Prostate gland (tissue), 2 donors: Measurements from ENCODE around the gene AMOT. TPM values are rescaled to one million over a fixed set of nuclear protein-coding genes. Genes with fewer than 3 reads are reported as not detected.
A peak's percentile ranks its signal among the peaks of the same experiment; 100 is the strongest.

ENCODE experiments used
- DNase-seq: peaks from one replicate; pipeline ENCODE4 v3.0.0-alpha.2; 2019; ENCODE audit warnings: low spot score
- H3K27ac ChIP-seq, 2 donors: fragments of 200-600 bp; sonication (generic); 2 replicates each; pipeline ENCODE4 v1.5.1; 2017 to 2019
- H3K27me3 ChIP-seq: fragments of 200-600 bp; sonication (generic); replicated peaks from 2 replicates; pipeline ENCODE4 v1.5.1; 2019; ENCODE audit not compliant: insufficient read depth
- H3K36me3 ChIP-seq, 2 donors: fragments of 200-600 bp; sonication (generic); 1 replicate in 1 of 2; 2 replicates in 1 of 2; pipeline versions ENCODE4 v1.5.1 to v1.8.1; 2017 to 2019
- H3K4me1 ChIP-seq: fragments of 200-600 bp; sonication (generic); replicated peaks from 2 replicates; pipeline ENCODE4 v1.5.1; 2019
- H3K4me3 ChIP-seq, 2 donors: fragments of 200-600 bp; sonication (generic); 2 replicates each; pipeline ENCODE4 v1.5.1; 2017 to 2019
- H3K9me3 ChIP-seq: fragments of 200-600 bp; sonication (generic); 2 replicates; pipeline ENCODE4 v1.5.1; 2017
- CTCF ChIP-seq, 4 experiments: fragments of 200-600 bp in 2 of 4; fragments of 450-650 bp in 2 of 4; sonication (generic) in 2 of 4; IDR thresholded peaks; 1 replicate in 3 of 4; 2 replicates in 1 of 4; pipeline ENCODE4 v1.5.1; 2016 to 2019; ENCODE audit warnings: antibody characterized with exemption in 4 of 4, mild to moderate bottlenecking in 2 of 4, moderate library complexity in 2 of 4
- POLR2A ChIP-seq: fragments of 450-650 bp; IDR thresholded peaks from one replicate; pipeline ENCODE4 v1.6.1; 2016; ENCODE audit warnings: antibody characterized with exemption, mild to moderate bottlenecking
- POLR2AphosphoS5 ChIP-seq: sonication (generic); formaldehyde crosslinking; IDR thresholded peaks from one replicate; pipeline ENCODE4 v1.6.1; 2017; ENCODE audit warnings: antibody characterized with exemption
- WGBS: methylation state at CpG from one replicate; pipeline ENCODE4 v1.1.5; 2018; 5-methylcytosine and 5-hydroxymethylcytosine counted together
- intact Hi-C: fragments of 100-400 bp; cut with DNase I; formaldehyde crosslinking; loops from one replicate; pipeline ENCODE4 v1.14.2; 2022
- total RNA-seq, 2 donors: library from RNA; depleted of rRNA; stranded (reverse); fragments of >200 nt; gene quantifications; one replicate each; pipeline ENCODE4 v1.1.0, GENCODE V29; 2016

AMOT gene
- total RNA-seq, 2 donors from 2014 or later, result 27.9 to 60.1 TPM

- Histone ChIP-seq H3K27me3 (no peaks in the 10 kb centered on the region), H3K27ac (no peak overlapping the region), H3K36me3 (no peaks in the 10 kb centered on the region), H3K4me3 (no peak overlapping the region), H3K9me3 (no peaks in the 10 kb centered on the region), H3K4me1 (no peaks in the 10 kb centered on the region)
- 59% methylated on average over 8 of the region's 8 CpGs for WGBS
- intact Hi-C loops, result no loop called here
- TF ChIP-seq POLR2A (no peak), CTCF (IDR thresholded peaks at IDR 0.05) (no peak), POLR2AphosphoS5 (no peak)
- no peak for DNase-seq
Observed at GRCh38 chrX:112834031-112834845, 6.4 kb downstream of the AMOT start.

GRCh38 chrX:112832481-112833095 lies 8.0 kb downstream of the AMOT start:
- WGBS, result 78% methylated on average over 2 of the region's 3 CpGs
- H3K27ac ChIP-seq, result no peak overlapping the region
- H3K36me3 ChIP-seq, result no peaks in the 10 kb centered on the region

GRCh38 chrX:112830540-112830939 lies 10.1 kb downstream of the AMOT start:
- TF ChIP-seq POLR2AphosphoS5 (no peak), CTCF (IDR thresholded peaks at IDR 0.05) (no peak), POLR2A (no peak)
- intact Hi-C loops, result no loop called here
- WGBS, result 33% methylated on average over 3 of the region's 3 CpGs
- peak; percentile 16 for DNase-seq
- Histone ChIP-seq H3K36me3 (no peaks in the 10 kb centered on the region), H3K4me3 (no peak overlapping the region), H3K27me3 (no peaks in the 10 kb centered on the region), H3K4me1 (no peaks in the 10 kb centered on the region), H3K9me3 (no peaks in the 10 kb centered on the region), H3K27ac (no peak overlapping the region)

More at GRCh38 chrX:112832481-112833095, 8.0 kb downstream of the AMOT start:
- intact Hi-C loops, result no loop called here
- Histone ChIP-seq H3K27me3 (no peaks in the 10 kb centered on the region), H3K4me3 (no peak overlapping the region), H3K9me3 (no peaks in the 10 kb centered on the region), H3K4me1 (no peaks in the 10 kb centered on the region)
- DNase-seq, result peak; percentile 49
- TF ChIP-seq POLR2AphosphoS5 (peak; percentile 16), POLR2A (no peak)

GRCh38 chrX:112827292-112827903 lies 13.2 kb downstream of the AMOT start:
- 44% methylated on average over 1 of the region's 1 CpG for WGBS
- intact Hi-C loops, result no loop called here
- no peak for DNase-seq

More at GRCh38 chrX:112827292-112827903, 13.2 kb downstream of the AMOT start:
- Histone ChIP-seq H3K4me1 (no peaks in the 10 kb centered on the region), H3K4me3 (no peak overlapping the region), H3K9me3 (no peaks in the 10 kb centered on the region), H3K27ac (no peak overlapping the region), H3K36me3 (no peaks in the 10 kb centered on the region), H3K27me3 (no peaks in the 10 kb centered on the region)
- TF ChIP-seq POLR2AphosphoS5, result no peak
- TF ChIP-seq CTCF (IDR thresholded peaks at IDR 0.05), result no peak
- no peak for TF ChIP-seq POLR2A
